Left lung (tissue), 10 donors: ENCODE results near the gene SCD5. TPM values are rescaled to one million over a fixed set of nuclear protein-coding genes. Genes with fewer than 3 reads are reported as not detected.
A peak's percentile ranks its signal among the peaks of the same experiment; 100 is the strongest.

Experiments
- ATAC-seq: fragments of 200-7000 bp; cut with Tn5 transposase; one replicate; pipeline ENCODE4 v1.9.1; 2020; ENCODE audit warnings: moderate library complexity
- DNase-seq, 4 donors: peaks; one replicate each; pipeline ENCODE4 v3.0.0-alpha.2; 2013 to 2020
- H3K27ac ChIP-seq, 2 donors: fragments of 200-600 bp; sonication (generic) in 1 of 2; one replicate each; pipeline versions ENCODE4 v1.5.0 to v1.8.0; 2020 to 2021
- H3K27me3 ChIP-seq, 2 donors: fragments of 200-600 bp; sonication (generic) in 1 of 2; one replicate each; pipeline versions ENCODE4 v1.5.0 to v1.8.0; 2020 to 2021
- H3K36me3 ChIP-seq, 2 donors: fragments of 200-600 bp; sonication (generic) in 1 of 2; one replicate each; pipeline versions ENCODE4 v1.5.0 to v1.8.0; 2020 to 2021
- H3K4me1 ChIP-seq, 2 donors: fragments of 200-600 bp; one replicate each; pipeline ENCODE4 v1.8.0; 2021
- H3K4me3 ChIP-seq, 2 donors: fragments of 200-600 bp; sonication (generic) in 1 of 2; one replicate each; pipeline versions ENCODE4 v1.5.0 to v1.8.0; 2020 to 2021; ENCODE audit warnings: mild to moderate bottlenecking in 1 of 2
- H3K9me3 ChIP-seq, 2 donors: fragments of 200-600 bp; sonication (generic) in 1 of 2; one replicate each; pipeline versions ENCODE4 v1.5.0 to v1.8.0; 2020 to 2021
- intact Hi-C, 2 donors: fragments of 100-400 bp; cut with DNase I; formaldehyde crosslinking; loops; one replicate each; pipeline versions ENCODE4 v1.11.2 to v1.14.2; 2022
- polyA plus RNA-seq, 6 donors: library from polyadenylated mRNA; unstranded; fragments of 120-200 nt; gene quantifications; one replicate each; pipeline ENCODE4 v1.2.1, GENCODE V29; 2013; ENCODE audit not compliant: insufficient read length in 6 of 6
- total RNA-seq, 2 donors: library from RNA; stranded (reverse); fragmentation: NEBNext Ultra II Directional; extraction: Animal tissue kit (Norgen Biotek cat#: 25700); gene quantifications; one replicate each; pipeline ENCODE4 v1.2.1, GENCODE V29; 2021
- TF ChIP-seq, protein P1 (sequence below), 2 donors: fragments of 200-600 bp; sonication (generic) in 1 of 2; IDR thresholded peaks; one replicate each; pipeline versions ENCODE4 v1.5.0 to v1.8.0; 2021; ENCODE audit warnings: antibody characterized with exemption in 2 of 2
- donor health status: DM: no; HTN: yes; CAD: no.
- donor health status: DM: no; HTN: no; CAD: no.

SCD5 gene
- total and polyA plus RNA-seq, 8 donors: 12.5 to 41.1 (median 35.0) TPM

DNA sequence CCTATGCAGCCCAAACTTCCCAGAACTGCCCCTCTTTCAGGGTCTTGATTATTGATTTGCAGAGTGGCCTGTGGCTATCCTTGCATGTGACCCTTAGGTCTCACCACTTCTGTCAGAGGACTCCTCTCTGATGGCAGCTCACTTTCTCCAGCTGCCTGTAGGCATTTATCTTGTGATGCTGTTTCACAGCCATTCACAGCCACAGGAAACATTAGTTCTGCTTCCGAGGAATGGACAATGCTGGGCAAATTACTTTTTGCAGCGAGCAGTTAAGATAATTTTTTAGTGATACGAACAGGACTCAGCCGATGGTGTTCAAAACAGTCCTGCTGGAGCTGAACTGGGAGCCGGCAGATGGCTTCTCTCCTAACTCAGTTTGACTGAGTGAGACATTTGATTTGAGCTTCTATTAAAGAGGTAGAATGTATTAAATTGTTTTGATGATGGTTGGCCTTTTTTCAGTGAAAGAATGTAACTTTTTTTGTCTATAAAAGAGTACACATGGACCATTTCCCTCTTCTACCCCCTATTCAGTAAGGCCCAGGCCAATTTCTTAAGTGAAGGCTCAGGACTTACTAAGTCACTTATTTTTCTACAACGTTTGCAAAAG lies 178.4 kb downstream of the SCD5 start:
- Histone ChIP-seq H3K4me1 (no peaks in the 10 kb centered on the region), H3K4me3 (no peak overlapping the region), H3K27me3 (no peaks in the 10 kb centered on the region), H3K36me3 (no peaks in the 10 kb centered on the region), H3K9me3 (no peaks in the 10 kb centered on the region), H3K27ac (no peak overlapping the region)
- intact Hi-C loops: no loop called here
- DNase-seq (peak in 2 of 4 donors; percentile 30 to 40), ATAC-seq (no peak)
- TF ChIP-seq, protein P1, sequence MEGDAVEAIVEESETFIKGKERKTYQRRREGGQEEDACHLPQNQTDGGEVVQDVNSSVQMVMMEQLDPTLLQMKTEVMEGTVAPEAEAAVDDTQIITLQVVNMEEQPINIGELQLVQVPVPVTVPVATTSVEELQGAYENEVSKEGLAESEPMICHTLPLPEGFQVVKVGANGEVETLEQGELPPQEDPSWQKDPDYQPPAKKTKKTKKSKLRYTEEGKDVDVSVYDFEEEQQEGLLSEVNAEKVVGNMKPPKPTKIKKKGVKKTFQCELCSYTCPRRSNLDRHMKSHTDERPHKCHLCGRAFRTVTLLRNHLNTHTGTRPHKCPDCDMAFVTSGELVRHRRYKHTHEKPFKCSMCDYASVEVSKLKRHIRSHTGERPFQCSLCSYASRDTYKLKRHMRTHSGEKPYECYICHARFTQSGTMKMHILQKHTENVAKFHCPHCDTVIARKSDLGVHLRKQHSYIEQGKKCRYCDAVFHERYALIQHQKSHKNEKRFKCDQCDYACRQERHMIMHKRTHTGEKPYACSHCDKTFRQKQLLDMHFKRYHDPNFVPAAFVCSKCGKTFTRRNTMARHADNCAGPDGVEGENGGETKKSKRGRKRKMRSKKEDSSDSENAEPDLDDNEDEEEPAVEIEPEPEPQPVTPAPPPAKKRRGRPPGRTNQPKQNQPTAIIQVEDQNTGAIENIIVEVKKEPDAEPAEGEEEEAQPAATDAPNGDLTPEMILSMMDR (IDR thresholded peaks at IDR 0.05): no peak

DNA sequence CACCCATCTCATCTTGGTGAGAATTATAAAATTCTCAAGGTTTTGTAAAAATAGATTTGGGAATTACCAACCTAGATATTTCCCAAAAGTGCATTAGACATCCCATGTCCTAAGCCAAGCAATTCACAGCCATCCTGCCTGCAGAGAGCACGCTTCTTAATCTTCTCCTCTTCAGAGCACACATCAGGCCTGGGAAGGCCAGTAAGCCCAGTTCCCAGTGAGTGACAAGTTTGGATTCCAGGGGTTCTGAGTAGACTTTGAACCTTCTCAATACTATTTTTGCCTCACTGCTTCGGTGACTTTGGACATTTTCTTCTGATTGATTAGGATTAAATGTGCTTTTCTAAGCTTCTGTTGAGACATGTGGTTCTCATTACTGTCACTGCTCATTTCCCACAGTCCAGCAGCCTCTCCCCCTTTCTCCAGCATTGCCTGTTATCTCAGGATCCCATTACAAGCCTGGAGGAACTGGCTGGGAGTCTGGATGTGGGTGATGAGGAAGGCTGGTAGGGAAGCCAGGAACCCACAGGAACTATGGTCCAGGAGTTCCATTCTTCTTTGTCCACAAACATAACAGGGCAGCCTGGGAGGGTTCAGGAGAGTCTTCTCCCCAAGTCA lies 180.4 kb downstream of the SCD5 start:
- ATAC-seq (no peak), DNase-seq (peak in 2 of 4 donors; percentile 31 to 40)
- no peak overlapping the region for H3K27ac ChIP-seq
- no peaks in the 10 kb centered on the region for H3K4me1 ChIP-seq
- no peaks in the 10 kb centered on the region for H3K9me3 ChIP-seq
- H3K27me3 ChIP-seq: no peaks in the 10 kb centered on the region
- intact Hi-C loops: no loop called here
- no peak overlapping the region for H3K4me3 ChIP-seq
- TF ChIP-seq, protein P1 (IDR thresholded peaks at IDR 0.05): no peak
- no peaks in the 10 kb centered on the region for H3K36me3 ChIP-seq

DNA sequence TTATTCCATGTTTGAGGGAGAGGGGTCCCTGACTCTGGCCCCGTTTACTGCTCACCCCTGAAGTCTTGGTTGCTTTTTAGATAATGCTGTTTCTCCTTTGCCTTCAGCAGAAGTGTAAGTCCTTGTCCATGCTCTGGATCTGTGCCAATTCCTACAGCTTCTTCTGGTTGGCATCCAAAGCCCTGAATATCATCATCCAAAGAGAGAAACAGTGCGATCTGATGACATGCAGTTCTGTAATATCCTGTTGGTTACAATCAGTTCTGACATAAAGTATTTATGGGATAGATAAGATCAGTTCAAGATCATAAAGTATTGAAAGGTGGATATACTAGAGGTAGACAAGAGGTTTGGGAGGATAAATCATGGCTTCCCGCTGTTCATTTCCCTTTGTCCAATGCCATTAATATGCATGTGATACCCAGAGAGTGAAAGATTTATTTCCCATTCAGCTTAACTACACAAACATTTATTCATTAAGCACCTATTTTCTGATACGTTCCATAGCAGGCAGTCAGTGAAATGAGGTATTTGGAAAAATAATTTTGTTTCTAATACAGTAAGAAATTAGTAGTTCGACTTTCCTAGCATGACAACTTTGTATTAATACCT lies 183.7 kb downstream of the SCD5 start:
- ATAC-seq: no peak
- no peaks in the 10 kb centered on the region for H3K36me3 ChIP-seq
- H3K4me3 ChIP-seq: no peak overlapping the region
- H3K27ac ChIP-seq: no peak overlapping the region
- no peaks in the 10 kb centered on the region for H3K9me3 ChIP-seq
- DNase-seq: no peak
- TF ChIP-seq, protein P1 (IDR thresholded peaks at IDR 0.05): no peak
- H3K4me1 ChIP-seq: no peaks in the 10 kb centered on the region
- H3K27me3 ChIP-seq: no peaks in the 10 kb centered on the region
- intact Hi-C loops: no loop called here

GRCh38 chr4:82613121-82613520 lies 185.5 kb downstream of the SCD5 start:
- Histone ChIP-seq H3K36me3 (no peaks in the 10 kb centered on the region), H3K27me3 (no peaks in the 10 kb centered on the region), H3K4me3 (no peak overlapping the region), H3K27ac (no peak overlapping the region), H3K9me3 (no peaks in the 10 kb centered on the region), H3K4me1 (no peaks in the 10 kb centered on the region)
- no peak for DNase-seq
- ATAC-seq: no peak
- TF ChIP-seq, protein P1 (IDR thresholded peaks at IDR 0.05): no peak
- intact Hi-C loops: no loop called here

DNA sequence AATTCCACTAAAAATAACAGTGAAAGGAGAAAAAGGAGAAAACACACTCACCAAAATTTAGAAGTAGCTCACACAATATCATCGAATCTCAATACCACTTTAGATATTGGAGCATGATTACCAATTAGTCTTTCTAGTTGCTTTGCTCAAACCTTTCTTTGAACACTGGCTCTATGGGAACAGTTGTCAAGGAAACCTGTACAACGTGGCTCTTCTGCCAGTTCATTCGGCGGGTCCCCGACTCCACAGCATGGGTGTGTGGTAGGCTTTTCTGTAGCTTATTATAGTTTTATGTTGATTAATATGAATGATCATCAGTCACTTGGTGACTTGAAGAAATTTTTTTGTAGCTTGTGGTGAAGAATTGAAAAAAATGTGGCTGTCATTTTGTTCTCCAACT lies 186.6 kb downstream of the SCD5 start:
- H3K27ac ChIP-seq: no peak overlapping the region
- no peaks in the 10 kb centered on the region for H3K9me3 ChIP-seq
- H3K4me1 ChIP-seq: no peaks in the 10 kb centered on the region
- intact Hi-C loops: no loop called here
- no peak overlapping the region for H3K4me3 ChIP-seq
- no peak for DNase-seq
- no peaks in the 10 kb centered on the region for H3K36me3 ChIP-seq
- TF ChIP-seq, protein P1 (IDR thresholded peaks at IDR 0.05): no peak
- no peaks in the 10 kb centered on the region for H3K27me3 ChIP-seq
- no peak for ATAC-seq
